Fibroblast of lung (primary cell): ENCODE measurements around the gene FAM83E. TPM values are rescaled to one million over a fixed set of nuclear protein-coding genes. Genes with fewer than 3 reads are reported as not detected.

Experiments
- DNase-seq, 2 donors: peaks; one replicate each; pipeline versions ENCODE4 v3.0.0 to v3.0.0-alpha.2; 2010; ENCODE audit warnings: low read depth in 2 of 2
- H2AFZ ChIP-seq: 2 replicates; pipeline ENCODE4 v1.5.1; 2012; ENCODE audit warnings: low read length, control low read depth, inconsistent platforms
- H3K27ac ChIP-seq: 2 replicates; pipeline ENCODE4 v1.5.1; 2011; ENCODE audit warnings: low read length, control low read depth; ENCODE audit not compliant: insufficient read depth
- H3K27me3 ChIP-seq: 2 replicates; pipeline ENCODE4 v1.5.1; 2011; ENCODE audit warnings: mild to moderate bottlenecking, low read length; ENCODE audit not compliant: control insufficient read depth, insufficient read depth
- H3K36me3 ChIP-seq: 2 replicates; pipeline ENCODE4 v1.5.1; 2011; ENCODE audit warnings: low read length; ENCODE audit not compliant: control insufficient read depth, insufficient read depth
- H3K4me1 ChIP-seq: 2 replicates; pipeline ENCODE4 v1.5.1; 2011; ENCODE audit warnings: low read length; ENCODE audit not compliant: control insufficient read depth, insufficient read depth; ENCODE audit errors: extremely low read depth
- H3K4me2 ChIP-seq: 2 replicates; pipeline ENCODE4 v1.5.1; 2011; ENCODE audit warnings: low read length, control low read depth; ENCODE audit not compliant: insufficient read depth; ENCODE audit errors: extremely low read depth
- H3K4me3 ChIP-seq, 4 experiments: fragments of 200-600 bp in 1 of 4; sonication (generic) in 1 of 4; replicated peaks in 1 of 4; 2 replicates each; pipeline ENCODE4 v1.5.1; 2011 to 2016; ENCODE audit warnings: low read length in 4 of 4, low read depth in 3 of 4, mild to moderate bottlenecking in 3 of 4, control low read depth in 2 of 4, inconsistent platforms in 1 of 4, mixed read lengths in 1 of 4; ENCODE audit not compliant: insufficient read depth in 1 of 4; ENCODE audit errors: control extremely low read depth in 1 of 4
- H3K79me2 ChIP-seq: 2 replicates; pipeline ENCODE4 v1.5.1; 2012; ENCODE audit warnings: mild to moderate bottlenecking, low read length, inconsistent platforms; ENCODE audit not compliant: control insufficient read depth, insufficient read depth
- H3K9ac ChIP-seq: 2 replicates; pipeline ENCODE4 v1.5.1; 2011; ENCODE audit warnings: mild to moderate bottlenecking, low read length, control low read depth; ENCODE audit not compliant: insufficient read depth
- H3K9me3 ChIP-seq: 2 replicates; pipeline ENCODE4 v1.5.1; 2012; ENCODE audit warnings: low read depth, low read length; ENCODE audit not compliant: control insufficient read depth, insufficient read depth
- H4K20me1 ChIP-seq: 2 replicates; pipeline ENCODE4 v1.5.1; 2011; ENCODE audit warnings: low read length; ENCODE audit not compliant: control insufficient read depth, insufficient read depth; ENCODE audit errors: extremely low read depth
- EZH2 ChIP-seq: IDR thresholded peaks from 2 replicates; pipeline ENCODE4 v1.5.1; 2012; ENCODE audit warnings: low read length, control low read depth, mild to moderate bottlenecking; ENCODE audit errors: missing control alignments
- polyA plus RNA-seq, 2 donors: library from polyadenylated mRNA; depleted of rRNA in 1 of 2; stranded (reverse) in 1 of 2; unstranded in 1 of 2; fragments of >200 nt; gene quantifications; 2 replicates each; pipeline ENCODE4 v1.2.1, GENCODE V29; 2011 to 2012; ENCODE audit warnings: missing spikeins in 1 of 2
- total RNA-seq: library from RNA; depleted of rRNA; stranded (reverse); fragments of >200 nt; gene quantifications from 2 replicates; pipeline ENCODE4 v1.2.1, GENCODE V29; 2014
- TF ChIP-seq, protein P1 (sequence below), 2 donors: IDR thresholded peaks in 1 of 2; conservative IDR thresholded peaks in 1 of 2; 1 replicate in 1 of 2; 2 replicates in 1 of 2; pipeline ENCODE4 v1.5.1; 2011 to 2012; ENCODE audit warnings: low read length in 2 of 2, control low read depth in 1 of 2, inconsistent platforms in 1 of 2, low read depth in 1 of 2, mild to moderate bottlenecking in 1 of 2

The FAM83E gene
- total and polyA plus RNA-seq, 2 donors (not counting 1 experiment from before 2014, with no cell fraction given): 0.50 TPM; not detected in 1

GRCh38 chr19:48661711-48662090, 46.8 kb upstream of the FAM83E start:
- Histone ChIP-seq H3K27ac (no peak overlapping the region), H3K9ac (no peak overlapping the region), H3K9me3 (no peaks in the 10 kb centered on the region), H3K79me2 (no peaks in the 10 kb centered on the region), H2AFZ (no peak overlapping the region), H3K4me3 (no peak overlapping the region), H3K4me2 (no peak overlapping the region), H3K27me3 (no peaks in the 10 kb centered on the region), H4K20me1 (no peaks in the 10 kb centered on the region), H3K4me1 (peaks cover 4% of the 10 kb centered on the region), H3K36me3 (no peaks in the 10 kb centered on the region)
- no peak for TF ChIP-seq EZH2
- TF ChIP-seq, protein P1, sequence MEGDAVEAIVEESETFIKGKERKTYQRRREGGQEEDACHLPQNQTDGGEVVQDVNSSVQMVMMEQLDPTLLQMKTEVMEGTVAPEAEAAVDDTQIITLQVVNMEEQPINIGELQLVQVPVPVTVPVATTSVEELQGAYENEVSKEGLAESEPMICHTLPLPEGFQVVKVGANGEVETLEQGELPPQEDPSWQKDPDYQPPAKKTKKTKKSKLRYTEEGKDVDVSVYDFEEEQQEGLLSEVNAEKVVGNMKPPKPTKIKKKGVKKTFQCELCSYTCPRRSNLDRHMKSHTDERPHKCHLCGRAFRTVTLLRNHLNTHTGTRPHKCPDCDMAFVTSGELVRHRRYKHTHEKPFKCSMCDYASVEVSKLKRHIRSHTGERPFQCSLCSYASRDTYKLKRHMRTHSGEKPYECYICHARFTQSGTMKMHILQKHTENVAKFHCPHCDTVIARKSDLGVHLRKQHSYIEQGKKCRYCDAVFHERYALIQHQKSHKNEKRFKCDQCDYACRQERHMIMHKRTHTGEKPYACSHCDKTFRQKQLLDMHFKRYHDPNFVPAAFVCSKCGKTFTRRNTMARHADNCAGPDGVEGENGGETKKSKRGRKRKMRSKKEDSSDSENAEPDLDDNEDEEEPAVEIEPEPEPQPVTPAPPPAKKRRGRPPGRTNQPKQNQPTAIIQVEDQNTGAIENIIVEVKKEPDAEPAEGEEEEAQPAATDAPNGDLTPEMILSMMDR (conservative IDR thresholded peaks at IDR 0.05 in 1 of 2, IDR thresholded peaks at IDR 0.05 in 1 of 2; ENCODE audit: low read depth in 1 of 2, low read length in 2 of 2): no peak
- no peak for DNase-seq

DNA sequence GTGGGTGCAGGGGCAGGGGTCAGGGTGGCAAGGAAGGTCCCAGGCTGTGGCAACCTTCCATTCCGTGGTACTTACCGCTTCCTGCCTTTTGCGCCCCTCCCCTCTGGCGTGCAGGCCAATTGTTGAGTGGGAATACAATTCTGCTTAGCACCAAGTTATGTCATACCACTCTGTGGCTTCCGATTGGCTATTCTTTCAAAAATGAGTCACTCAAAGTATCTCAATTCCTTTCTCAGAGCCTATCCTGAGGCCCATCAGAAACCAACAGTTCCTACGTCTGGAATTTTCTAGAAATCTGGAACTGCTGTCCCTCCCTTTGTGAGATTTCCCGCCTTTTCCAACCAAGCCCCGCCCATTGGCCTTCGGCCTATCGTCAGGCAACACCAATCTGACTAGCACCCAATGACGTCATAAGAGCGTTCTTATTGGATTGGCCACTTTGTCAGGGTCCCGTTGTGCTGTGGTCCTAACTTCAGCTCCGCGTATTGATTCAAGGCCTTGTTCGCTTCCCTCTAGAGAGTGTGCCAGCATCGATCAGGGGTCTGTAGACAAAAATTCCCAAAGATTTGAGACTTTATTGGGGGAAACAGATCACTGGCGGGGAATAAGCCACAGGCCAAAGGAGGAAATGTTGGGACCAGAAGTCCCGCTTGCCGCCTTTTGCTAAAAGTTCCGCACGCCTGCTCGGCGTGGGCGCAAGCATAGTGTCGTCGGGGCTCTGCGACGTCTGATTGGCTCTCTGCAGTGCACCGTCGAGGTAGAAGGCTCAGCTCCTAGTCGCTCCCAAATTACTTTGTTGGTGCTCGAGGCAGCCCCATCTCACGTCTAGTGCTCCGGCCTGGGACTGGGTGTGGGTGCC, 46.2 kb upstream of the FAM83E start:
- H3K9me3 ChIP-seq: no peaks in the 10 kb centered on the region
- no peaks in the 10 kb centered on the region for H3K27me3 ChIP-seq
- H3K79me2 ChIP-seq: no peaks in the 10 kb centered on the region
- H3K4me2 ChIP-seq: peak overlapping the region; percentile 23
- H3K36me3 ChIP-seq: no peaks in the 10 kb centered on the region
- peaks cover 4% of the 10 kb centered on the region for H3K4me1 ChIP-seq
- TF ChIP-seq, protein P1 (conservative IDR thresholded peaks at IDR 0.05 in 1 of 2, IDR thresholded peaks at IDR 0.05 in 1 of 2; ENCODE audit: low read depth in 1 of 2, low read length in 2 of 2): no peak
- TF ChIP-seq EZH2: no peak
- no peak overlapping the region for H3K4me3 ChIP-seq
- H4K20me1 ChIP-seq: no peaks in the 10 kb centered on the region
- H3K9ac ChIP-seq: no peak overlapping the region
- peak overlapping the region; percentile 9 for H3K27ac ChIP-seq
- DNase-seq: peak; percentile 85 to 90
- H2AFZ ChIP-seq: no peak overlapping the region

DNA sequence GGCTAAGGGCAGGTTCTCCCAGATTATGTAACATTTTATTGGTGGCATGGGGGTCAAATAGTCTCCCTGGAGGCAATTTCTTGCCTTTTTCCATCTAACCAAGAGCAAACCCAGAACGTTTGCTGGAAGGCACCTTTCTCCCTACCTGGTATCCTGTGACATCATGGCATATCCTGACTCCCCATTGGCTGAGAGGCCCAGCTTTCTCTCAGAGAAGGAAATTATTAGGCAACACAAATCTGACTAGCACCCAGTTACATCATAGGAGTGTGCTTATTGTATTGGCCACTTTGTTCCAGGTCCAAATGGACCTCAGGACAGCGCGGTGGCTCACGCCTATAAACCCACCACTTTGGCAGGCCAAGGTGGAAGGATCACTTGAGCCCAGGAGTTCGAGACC, 44.9 kb upstream of the FAM83E start:
- Histone ChIP-seq H3K79me2 (no peaks in the 10 kb centered on the region), H3K4me1 (peaks cover 6% of the 10 kb centered on the region), H3K36me3 (no peaks in the 10 kb centered on the region), H3K27me3 (no peaks in the 10 kb centered on the region), H3K9me3 (no peaks in the 10 kb centered on the region), H3K27ac (no peak overlapping the region), H3K9ac (no peak overlapping the region), H2AFZ (no peak overlapping the region), H3K4me2 (no peak overlapping the region), H3K4me3 (no peak overlapping the region), H4K20me1 (no peaks in the 10 kb centered on the region)
- DNase-seq: no peak
- TF ChIP-seq EZH2: no peak
- TF ChIP-seq, protein P1 (conservative IDR thresholded peaks at IDR 0.05 in 1 of 2, IDR thresholded peaks at IDR 0.05 in 1 of 2; ENCODE audit: low read depth in 1 of 2, low read length in 2 of 2): no peak
